ENCODE data around the gene TSHZ1. TPM values are rescaled to one million over a fixed set of nuclear protein-coding genes. Genes with fewer than 3 reads are reported as not detected.

The TSHZ1 gene
- total and polyA plus RNA-seq, 2 of the 8 experiments (the other 6 are each of a cell fraction or from before 2014, with no cell fraction given) = 0.03 to 0.32 TPM

DNA sequence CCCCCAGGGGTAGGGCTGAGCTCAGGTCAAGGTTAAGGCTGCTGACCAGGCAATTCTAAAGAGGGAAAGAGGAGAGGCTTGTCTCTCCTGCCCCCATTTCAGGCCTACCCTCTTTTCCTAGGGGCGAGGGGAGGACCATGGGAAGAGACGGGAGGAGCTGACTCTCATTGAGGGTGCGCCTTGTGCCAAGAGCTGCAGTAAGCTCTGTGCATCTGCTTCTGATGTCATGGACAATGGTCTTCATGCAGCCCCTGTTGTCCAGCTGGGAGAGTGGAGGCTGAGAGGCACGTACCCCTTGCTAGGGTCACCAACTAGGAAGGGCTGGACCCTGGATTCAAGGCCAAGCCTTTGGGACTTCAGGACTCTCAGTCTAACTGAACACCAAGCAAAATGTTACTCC lies 46.9 kb upstream of the TSHZ1 start (continued):
- TF ChIP-seq, protein P1, sequence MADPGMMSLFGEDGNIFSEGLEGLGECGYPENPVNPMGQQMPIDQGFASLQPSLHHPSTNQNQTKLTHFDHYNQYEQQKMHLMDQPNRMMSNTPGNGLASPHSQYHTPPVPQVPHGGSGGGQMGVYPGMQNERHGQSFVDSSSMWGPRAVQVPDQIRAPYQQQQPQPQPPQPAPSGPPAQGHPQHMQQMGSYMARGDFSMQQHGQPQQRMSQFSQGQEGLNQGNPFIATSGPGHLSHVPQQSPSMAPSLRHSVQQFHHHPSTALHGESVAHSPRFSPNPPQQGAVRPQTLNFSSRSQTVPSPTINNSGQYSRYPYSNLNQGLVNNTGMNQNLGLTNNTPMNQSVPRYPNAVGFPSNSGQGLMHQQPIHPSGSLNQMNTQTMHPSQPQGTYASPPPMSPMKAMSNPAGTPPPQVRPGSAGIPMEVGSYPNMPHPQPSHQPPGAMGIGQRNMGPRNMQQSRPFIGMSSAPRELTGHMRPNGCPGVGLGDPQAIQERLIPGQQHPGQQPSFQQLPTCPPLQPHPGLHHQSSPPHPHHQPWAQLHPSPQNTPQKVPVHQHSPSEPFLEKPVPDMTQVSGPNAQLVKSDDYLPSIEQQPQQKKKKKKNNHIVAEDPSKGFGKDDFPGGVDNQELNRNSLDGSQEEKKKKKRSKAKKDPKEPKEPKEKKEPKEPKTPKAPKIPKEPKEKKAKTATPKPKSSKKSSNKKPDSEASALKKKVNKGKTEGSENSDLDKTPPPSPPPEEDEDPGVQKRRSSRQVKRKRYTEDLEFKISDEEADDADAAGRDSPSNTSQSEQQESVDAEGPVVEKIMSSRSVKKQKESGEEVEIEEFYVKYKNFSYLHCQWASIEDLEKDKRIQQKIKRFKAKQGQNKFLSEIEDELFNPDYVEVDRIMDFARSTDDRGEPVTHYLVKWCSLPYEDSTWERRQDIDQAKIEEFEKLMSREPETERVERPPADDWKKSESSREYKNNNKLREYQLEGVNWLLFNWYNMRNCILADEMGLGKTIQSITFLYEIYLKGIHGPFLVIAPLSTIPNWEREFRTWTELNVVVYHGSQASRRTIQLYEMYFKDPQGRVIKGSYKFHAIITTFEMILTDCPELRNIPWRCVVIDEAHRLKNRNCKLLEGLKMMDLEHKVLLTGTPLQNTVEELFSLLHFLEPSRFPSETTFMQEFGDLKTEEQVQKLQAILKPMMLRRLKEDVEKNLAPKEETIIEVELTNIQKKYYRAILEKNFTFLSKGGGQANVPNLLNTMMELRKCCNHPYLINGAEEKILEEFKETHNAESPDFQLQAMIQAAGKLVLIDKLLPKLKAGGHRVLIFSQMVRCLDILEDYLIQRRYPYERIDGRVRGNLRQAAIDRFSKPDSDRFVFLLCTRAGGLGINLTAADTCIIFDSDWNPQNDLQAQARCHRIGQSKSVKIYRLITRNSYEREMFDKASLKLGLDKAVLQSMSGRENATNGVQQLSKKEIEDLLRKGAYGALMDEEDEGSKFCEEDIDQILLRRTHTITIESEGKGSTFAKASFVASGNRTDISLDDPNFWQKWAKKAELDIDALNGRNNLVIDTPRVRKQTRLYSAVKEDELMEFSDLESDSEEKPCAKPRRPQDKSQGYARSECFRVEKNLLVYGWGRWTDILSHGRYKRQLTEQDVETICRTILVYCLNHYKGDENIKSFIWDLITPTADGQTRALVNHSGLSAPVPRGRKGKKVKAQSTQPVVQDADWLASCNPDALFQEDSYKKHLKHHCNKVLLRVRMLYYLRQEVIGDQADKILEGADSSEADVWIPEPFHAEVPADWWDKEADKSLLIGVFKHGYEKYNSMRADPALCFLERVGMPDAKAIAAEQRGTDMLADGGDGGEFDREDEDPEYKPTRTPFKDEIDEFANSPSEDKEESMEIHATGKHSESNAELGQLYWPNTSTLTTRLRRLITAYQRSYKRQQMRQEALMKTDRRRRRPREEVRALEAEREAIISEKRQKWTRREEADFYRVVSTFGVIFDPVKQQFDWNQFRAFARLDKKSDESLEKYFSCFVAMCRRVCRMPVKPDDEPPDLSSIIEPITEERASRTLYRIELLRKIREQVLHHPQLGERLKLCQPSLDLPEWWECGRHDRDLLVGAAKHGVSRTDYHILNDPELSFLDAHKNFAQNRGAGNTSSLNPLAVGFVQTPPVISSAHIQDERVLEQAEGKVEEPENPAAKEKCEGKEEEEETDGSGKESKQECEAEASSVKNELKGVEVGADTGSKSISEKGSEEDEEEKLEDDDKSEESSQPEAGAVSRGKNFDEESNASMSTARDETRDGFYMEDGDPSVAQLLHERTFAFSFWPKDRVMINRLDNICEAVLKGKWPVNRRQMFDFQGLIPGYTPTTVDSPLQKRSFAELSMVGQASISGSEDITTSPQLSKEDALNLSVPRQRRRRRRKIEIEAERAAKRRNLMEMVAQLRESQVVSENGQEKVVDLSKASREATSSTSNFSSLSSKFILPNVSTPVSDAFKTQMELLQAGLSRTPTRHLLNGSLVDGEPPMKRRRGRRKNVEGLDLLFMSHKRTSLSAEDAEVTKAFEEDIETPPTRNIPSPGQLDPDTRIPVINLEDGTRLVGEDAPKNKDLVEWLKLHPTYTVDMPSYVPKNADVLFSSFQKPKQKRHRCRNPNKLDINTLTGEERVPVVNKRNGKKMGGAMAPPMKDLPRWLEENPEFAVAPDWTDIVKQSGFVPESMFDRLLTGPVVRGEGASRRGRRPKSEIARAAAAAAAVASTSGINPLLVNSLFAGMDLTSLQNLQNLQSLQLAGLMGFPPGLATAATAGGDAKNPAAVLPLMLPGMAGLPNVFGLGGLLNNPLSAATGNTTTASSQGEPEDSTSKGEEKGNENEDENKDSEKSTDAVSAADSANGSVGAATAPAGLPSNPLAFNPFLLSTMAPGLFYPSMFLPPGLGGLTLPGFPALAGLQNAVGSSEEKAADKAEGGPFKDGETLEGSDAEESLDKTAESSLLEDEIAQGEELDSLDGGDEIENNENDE (IDR thresholded peaks at IDR 0.05; ENCODE audit: insufficient replicate concordance, low read length) = no peak
- TF ChIP-seq EP300 (IDR thresholded peaks at IDR 0.05; ENCODE audit: borderline replicate concordance in 1 of 2, low read depth in 2 of 2, low read length in 2 of 2) = no peak
- no peak for TF ChIP-seq SIRT6 (IDR thresholded peaks at IDR 0.05; ENCODE audit: low read length)
